Tongue (tissue), 2 donors: ENCODE measurements around the gene RPIA. TPM values are rescaled to one million over a fixed set of nuclear protein-coding genes. Genes with fewer than 3 reads are reported as not detected.
"Not testable (repeated sequence)": the region's sequence is repeated elsewhere in the genome, so short reads cannot be mapped to it uniquely, and the experiment has no call there.

ENCODE experiments used
- DNase-seq: peaks from one replicate; pipeline ENCODE4 v3.0.0-alpha.2; 2015
- total RNA-seq: library from RNA; depleted of rRNA; stranded (reverse); fragments of >200 nt; gene quantifications from one replicate; pipeline ENCODE4 v1.2.3, GENCODE V29; 2014

Gene RPIA
- total RNA-seq, 1 donor from 2014 or later = 17.4 TPM

GRCh38 chr2:88789213-88789612 lies 97.7 kb downstream of the RPIA start:
- not testable (repeated sequence) for DNase-seq

GRCh38 chr2:88795932-88796331 lies 104.5 kb downstream of the RPIA start:
- not testable (repeated sequence) for DNase-seq

GRCh38 chr2:88796523-88796922 lies 105.0 kb downstream of the RPIA start:
- not testable (repeated sequence) for DNase-seq

GRCh38 chr2:88797164-88797563 lies 105.7 kb downstream of the RPIA start:
- not testable (repeated sequence) for DNase-seq

Other genes starting within 250 kb of the RPIA start
- gene FOXI3, start 239.0 kb upstream of the RPIA start, total RNA-seq = 0.31 TPM
- 33.7 TPM for gene EIF2AK3, start 64.2 kb upstream of the RPIA start, total RNA-seq